HCT116 (cell line): ENCODE data around the gene KRTAP24-1. TPM values are rescaled to one million over a fixed set of nuclear protein-coding genes. Genes with fewer than 3 reads are reported as not detected.

Source experiments
- ATAC-seq: fragments of 200-7000 bp; cut with Tn5 transposase; 2 replicates; pipeline ENCODE4 v1.9.1; 2020; ENCODE audit warnings: mild to moderate bottlenecking, moderate library complexity
- BruUV-seq: library from RNA; stranded (reverse); fragments of 400-500 nt; replicated peaks from 2 replicates; lab custom pipeline; 2021; lab: Mats Ljungman, UMichigan
- CTCF ChIA-PET: fragments of 300-600 bp; sonication (Branson Sonifier 250); formaldehyde crosslinking; loops from one replicate; lab custom pipeline; 2021; ENCODE audit warnings: antibody characterized with exemption; lab: Charles Lee
- POLR2A ChIA-PET: fragments of 300-600, 350-600 bp; sonication (Branson Sonifier 250); formaldehyde crosslinking; loops from one replicate; lab custom pipeline; 2021; ENCODE audit warnings: antibody characterized with exemption; lab: Charles Lee
- RAD21 ChIA-PET, 2 experiments: fragments of 300-600 bp; sonication (Branson Sonifier 250); formaldehyde crosslinking; loops; one replicate each; lab custom pipeline; 2023; ENCODE audit warnings: low total read pairs in 2 of 2; ENCODE audit not compliant: uncharacterized antibody in 2 of 2, unreplicated experiment in 2 of 2, low non-redundant PET in 1 of 2; lab: Charles Lee
- DNase-seq: peaks from one replicate; pipeline ENCODE4 v3.0.0-alpha.2; 2010; ENCODE audit warnings: low read depth, low spot score
- H2AFZ ChIP-seq: fragments of 200-600 bp; shearing (Covaris generic), sonication (generic); 2 replicates; pipeline ENCODE4 v1.6.1; 2017; ENCODE audit warnings: low read depth, mixed run types, mixed read lengths, antibody characterized with exemption, low read length; ENCODE audit not compliant: poor library complexity, severe bottlenecking
- H3K27ac ChIP-seq: 2 replicates; pipeline ENCODE4 v1.5.1; 2012; ENCODE audit warnings: low read depth, low read length
- H3K27me3 ChIP-seq: fragments of 200-600 bp; sonication (generic); 2 replicates; pipeline ENCODE4 v1.6.1; 2016; ENCODE audit warnings: mixed run types, low read length, mixed read lengths; ENCODE audit not compliant: insufficient read depth
- H3K36me3 ChIP-seq, 2 experiments: fragments of 200-500 bp in 1 of 2; fragments of 200-600 bp in 1 of 2; sonication (Bioruptor generic) in 1 of 2; sonication (generic) in 1 of 2; 2 replicates each; pipeline versions ENCODE4 v1.5.1 to v1.6.1; 2014 to 2016; ENCODE audit warnings: low read length in 2 of 2, inconsistent platforms in 1 of 2, mixed read lengths in 1 of 2, mixed run types in 1 of 2; ENCODE audit not compliant: insufficient read depth in 2 of 2, control insufficient read depth in 1 of 2
- H3K4me1 ChIP-seq, 2 experiments: fragments of 200-600 bp in 1 of 2; sonication (generic) in 1 of 2; 2 replicates each; pipeline versions ENCODE4 v1.5.1 to v1.6.1; 2012 to 2017; ENCODE audit warnings: low read length in 2 of 2, inconsistent platforms in 1 of 2, mild to moderate bottlenecking in 1 of 2, mixed read lengths in 1 of 2, mixed run types in 1 of 2, moderate library complexity in 1 of 2; ENCODE audit not compliant: insufficient read depth in 2 of 2, control insufficient read depth in 1 of 2
- H3K4me2 ChIP-seq: fragments of 200-600 bp; sonication (generic); 2 replicates; pipeline ENCODE4 v1.6.1; 2017; ENCODE audit warnings: mixed run types, low read length, mixed read lengths
- H3K4me3 ChIP-seq, 2 experiments: fragments of 200-600 bp in 1 of 2; sonication (generic) in 1 of 2; replicated peaks in 1 of 2; 2 replicates each; pipeline ENCODE4 v1.5.1; 2011 to 2016; ENCODE audit warnings: low read length in 2 of 2, control low read depth in 1 of 2, low read depth in 1 of 2, mild to moderate bottlenecking in 1 of 2, mixed read lengths in 1 of 2, mixed run types in 1 of 2
- H3K79me2 ChIP-seq: fragments of 200-600 bp; sonication (generic); 2 replicates; pipeline ENCODE4 v1.6.1; 2017; ENCODE audit warnings: mild to moderate bottlenecking, mixed run types, low read length, moderate library complexity, mixed read lengths; ENCODE audit not compliant: insufficient read depth
- H3K9ac ChIP-seq: fragments of 200-600 bp; sonication (generic); 2 replicates; pipeline ENCODE4 v1.6.1; 2016; ENCODE audit warnings: low read length, mixed read lengths
- H3K9me2 ChIP-seq: fragments of 200-600 bp; sonication (generic), shearing (Covaris generic); 2 replicates; pipeline ENCODE4 v1.6.1; 2017; ENCODE audit warnings: mixed run types, mild to moderate bottlenecking, moderate library complexity; ENCODE audit not compliant: insufficient read depth
- H3K9me3 ChIP-seq, 2 experiments: fragments of 200-500 bp in 1 of 2; fragments of 200-600 bp in 1 of 2; sonication (Bioruptor generic) in 1 of 2; sonication (generic) in 1 of 2; 2 replicates each; pipeline ENCODE4 v1.6.1; 2014 to 2017; ENCODE audit warnings: low read length in 2 of 2, mixed read lengths in 2 of 2, inconsistent platforms in 1 of 2, low read depth in 1 of 2, mild to moderate bottlenecking in 1 of 2, mixed run types in 1 of 2, moderate library complexity in 1 of 2; ENCODE audit not compliant: control insufficient read depth in 1 of 2, insufficient read depth in 1 of 2
- H4K20me1 ChIP-seq: fragments of 200-600 bp; sonication (generic), shearing (Covaris generic); 2 replicates; pipeline ENCODE4 v1.6.1; 2017; ENCODE audit warnings: mixed run types, mild to moderate bottlenecking, moderate library complexity; ENCODE audit not compliant: insufficient read depth
- ATF3 ChIP-seq: IDR thresholded peaks from 2 replicates; pipeline ENCODE4 v1.6.1; 2012
- CBX3 ChIP-seq: IDR thresholded peaks from 2 replicates; pipeline ENCODE4 v1.6.1; 2012; ENCODE audit warnings: low read depth
- CEBPB ChIP-seq: IDR thresholded peaks from 2 replicates; pipeline ENCODE4 v1.6.1; 2012; ENCODE audit warnings: low read depth
- EGR1 ChIP-seq: IDR thresholded peaks from 2 replicates; pipeline ENCODE4 v1.6.1; 2012; ENCODE audit warnings: low read depth
- ELF1 ChIP-seq: IDR thresholded peaks from 2 replicates; pipeline ENCODE4 v1.6.1; 2012; ENCODE audit warnings: low read depth, borderline replicate concordance
- EZH2 ChIP-seq: fragments of 200-600 bp; sonication (generic); IDR thresholded peaks from 2 replicates; pipeline ENCODE4 v1.6.1; 2017; ENCODE audit warnings: antibody characterized with exemption, mixed run types
- EZH2phosphoT487 ChIP-seq: fragments of 200-600 bp; IDR thresholded peaks from 2 replicates; pipeline ENCODE4 v1.6.1; 2018; ENCODE audit warnings: antibody characterized with exemption, borderline replicate concordance
- FOSL1 ChIP-seq: IDR thresholded peaks from 2 replicates; pipeline ENCODE4 v1.6.1; 2012; ENCODE audit warnings: low read depth
- JUND ChIP-seq: IDR thresholded peaks from 2 replicates; pipeline ENCODE4 v1.6.1; 2012
- POLR2A ChIP-seq: IDR thresholded peaks from 2 replicates; pipeline ENCODE4 v1.7.0; 2011; ENCODE audit warnings: borderline replicate concordance; ENCODE audit not compliant: insufficient read depth, insufficient read length; ENCODE audit errors: extremely low read depth
- POLR2AphosphoS5 ChIP-seq: IDR thresholded peaks from 2 replicates; pipeline ENCODE4 v1.6.1; 2011; ENCODE audit warnings: mild to moderate bottlenecking, low read depth, low read length, moderate library complexity
- SIN3A ChIP-seq: IDR thresholded peaks from 2 replicates; pipeline ENCODE4 v1.6.1; 2012; ENCODE audit warnings: low read depth
- SP1 ChIP-seq: IDR thresholded peaks from 2 replicates; pipeline ENCODE4 v1.6.1; 2012; ENCODE audit warnings: low read depth
- SRF ChIP-seq: IDR thresholded peaks from 2 replicates; pipeline ENCODE4 v1.6.1; 2012; ENCODE audit warnings: low read depth
- TCF7L2 ChIP-seq: IDR thresholded peaks from 2 replicates; pipeline ENCODE4 v1.7.0; 2011; ENCODE audit warnings: borderline replicate concordance, inconsistent platforms; ENCODE audit not compliant: insufficient read depth, insufficient read length; ENCODE audit errors: extremely low read depth
- YY1 ChIP-seq: IDR thresholded peaks from 2 replicates; pipeline ENCODE4 v1.6.1; 2011; ENCODE audit warnings: low read length, low read depth, moderate library complexity, mild to moderate bottlenecking; ENCODE audit not compliant: insufficient replicate concordance; ENCODE audit errors: extremely low read depth
- ZBTB33 ChIP-seq: IDR thresholded peaks from 2 replicates; pipeline ENCODE4 v1.6.1; 2011; ENCODE audit warnings: mild to moderate bottlenecking, low read length, moderate library complexity; ENCODE audit not compliant: insufficient replicate concordance; ENCODE audit errors: extremely low read depth
- ZFX ChIP-seq: fragments of 450-650 bp; IDR thresholded peaks from 2 replicates; pipeline ENCODE4 v1.6.1; 2017
- ZNF274 ChIP-seq: fragments of 200-500 bp; sonication (Bioruptor generic); IDR thresholded peaks from 2 replicates; pipeline ENCODE4 v1.6.1; 2014; ENCODE audit warnings: mild to moderate bottlenecking, low read depth, low read length, inconsistent platforms
- intact Hi-C: fragments of 100-400 bp; cut with micrococcal nuclease; formaldehyde crosslinking; loops from 2 replicates; pipeline ENCODE4 v1.10.0; 2022
- total RNA-seq: library from RNA; stranded (reverse); gene quantifications from one replicate; pipeline ENCODE4 v1.2.1, GENCODE V29; 2021; ENCODE audit not compliant: unreplicated experiment
- TF ChIP-seq, protein P1 (sequence below): IDR thresholded peaks from 2 replicates; pipeline ENCODE4 v1.6.1; 2012

Gene KRTAP24-1
- total RNA-seq, 1 experiment from 2014 or later: not detected

DNA sequence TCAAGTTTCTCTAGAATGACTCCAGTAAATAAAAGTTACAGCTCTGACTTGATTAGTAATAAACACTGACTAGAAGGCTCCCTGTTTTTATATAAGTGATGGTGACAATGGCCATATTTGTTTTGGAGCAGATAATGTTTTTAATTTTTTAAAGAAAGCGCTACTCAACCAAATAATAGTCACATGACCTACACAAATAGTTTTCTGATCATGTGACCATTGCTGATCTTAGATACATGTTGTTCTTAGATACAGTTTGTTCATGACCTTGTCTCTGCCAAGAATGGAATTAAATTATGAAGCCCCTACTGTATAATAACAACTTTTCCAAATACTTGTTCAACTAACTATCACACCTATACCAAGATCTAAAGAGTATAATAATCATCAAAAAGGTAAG, 44.6 kb downstream of the KRTAP24-1 start:
- no TSS peak for BruUV-seq
- CTCF ChIA-PET: no interaction called here
- TF ChIP-seq POLR2A (no peak), YY1 (no peak), ZBTB33 (no peak), SP1 (no peak), SRF (no peak), ATF3 (no peak)
- Histone ChIP-seq H4K20me1 (no peaks in the 10 kb centered on the region), H3K79me2 (no peaks in the 10 kb centered on the region), H3K9ac (no peak overlapping the region), H3K9me3 (peaks cover 8 to 17% of the 10 kb centered on the region in 2 experiments; a peak in 2 of 4 replicates), H3K27ac (no peak overlapping the region), H3K27me3 (no peaks in the 10 kb centered on the region), H3K9me2 (no peaks in the 10 kb centered on the region), H3K4me1 (no peaks in the 10 kb centered on the region), H3K36me3 (no peaks in the 10 kb centered on the region), H2AFZ (no peak overlapping the region), H3K4me2 (no peak overlapping the region), H3K4me3 (no peak overlapping the region)
- RAD21 ChIA-PET: no interaction called here
- POLR2A ChIA-PET: no interaction called here
- no peak for DNase-seq
- intact Hi-C loops: no loop called here
- no peak for ATAC-seq

GRCh38 chr21:30234643-30235042, 48.1 kb downstream of the KRTAP24-1 start:
- Histone ChIP-seq H3K9me2 (no peaks in the 10 kb centered on the region), H3K4me1 (no peaks in the 10 kb centered on the region), H3K4me2 (no peak overlapping the region), H3K9ac (no peak overlapping the region), H2AFZ (no peak overlapping the region), H3K9me3 (peaks cover 7 to 12% of the 10 kb centered on the region in 2 experiments; a peak in 2 of 4 replicates), H3K27me3 (no peaks in the 10 kb centered on the region), H3K27ac (no peak overlapping the region), H3K4me3 (no peak overlapping the region), H4K20me1 (no peaks in the 10 kb centered on the region), H3K36me3 (no peaks in the 10 kb centered on the region), H3K79me2 (no peaks in the 10 kb centered on the region)
- CTCF ChIA-PET: no interaction called here
- BruUV-seq: no TSS peak
- RAD21 ChIA-PET: no interaction called here
- no peak for DNase-seq
- intact Hi-C loops: no loop called here
- ATAC-seq: no peak
- POLR2A ChIA-PET: no interaction called here
- TF ChIP-seq CBX3: no peak
- no peak for TF ChIP-seq EGR1
- no peak for TF ChIP-seq ELF1
- TF ChIP-seq EZH2phosphoT487: no peak
- TF ChIP-seq TCF7L2: no peak
- no peak for TF ChIP-seq ZNF274
- TF ChIP-seq EZH2: no peak
- TF ChIP-seq POLR2AphosphoS5: no peak
- TF ChIP-seq ZFX: no peak
- TF ChIP-seq, protein P1, sequence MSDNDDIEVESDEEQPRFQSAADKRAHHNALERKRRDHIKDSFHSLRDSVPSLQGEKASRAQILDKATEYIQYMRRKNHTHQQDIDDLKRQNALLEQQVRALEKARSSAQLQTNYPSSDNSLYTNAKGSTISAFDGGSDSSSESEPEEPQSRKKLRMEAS: no peak
- TF ChIP-seq SIN3A: no peak
- TF ChIP-seq SP1: no peak
- no peak for TF ChIP-seq ATF3
- no peak for TF ChIP-seq POLR2A
- TF ChIP-seq CEBPB: no peak
- TF ChIP-seq JUND: no peak
- TF ChIP-seq FOSL1: no peak
